Pulmonary artery endothelial cell (primary cell): ENCODE measurements around the gene FBXL2. TPM values are rescaled to one million over a fixed set of nuclear protein-coding genes. Genes with fewer than 3 reads are reported as not detected.
"Not testable (repeated sequence)": the region's sequence is repeated elsewhere in the genome, so short reads cannot be mapped to it uniquely, and the experiment has no call there.

Experiments
- DNase-seq: peaks from one replicate; pipeline ENCODE4 v3.0.0-alpha.2; 2011; ENCODE audit warnings: low read depth, low spot score
- total RNA-seq: library from RNA; depleted of rRNA; stranded (reverse); fragments of >200 nt; gene quantifications from 2 replicates; pipeline ENCODE4 v1.2.3, GENCODE V29; 2014

FBXL2 gene
- total RNA-seq, 1 donor from 2014 or later = 14.5 TPM

DNA sequence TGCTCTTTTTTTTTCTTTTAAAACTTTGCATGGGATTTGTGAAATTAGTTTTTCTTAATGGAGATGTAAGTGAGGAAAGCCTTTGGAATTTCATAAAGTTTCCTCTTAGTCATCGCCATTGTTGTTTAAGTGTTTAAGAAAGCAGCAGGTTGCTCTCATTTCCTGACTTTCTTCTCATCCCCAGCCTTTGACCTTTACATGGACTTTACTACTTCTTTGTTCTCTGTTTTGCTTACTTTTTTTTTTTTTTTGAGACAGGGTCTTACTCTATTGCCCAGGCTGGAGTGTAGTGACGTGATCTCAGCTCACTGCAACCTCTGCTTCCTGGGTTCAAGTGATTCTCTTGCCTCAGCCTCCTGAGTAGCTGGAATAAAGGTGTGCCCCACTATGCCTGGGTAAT lies 38.6 kb downstream of the FBXL2 start:
- DNase-seq = peak; percentile 94

DNA sequence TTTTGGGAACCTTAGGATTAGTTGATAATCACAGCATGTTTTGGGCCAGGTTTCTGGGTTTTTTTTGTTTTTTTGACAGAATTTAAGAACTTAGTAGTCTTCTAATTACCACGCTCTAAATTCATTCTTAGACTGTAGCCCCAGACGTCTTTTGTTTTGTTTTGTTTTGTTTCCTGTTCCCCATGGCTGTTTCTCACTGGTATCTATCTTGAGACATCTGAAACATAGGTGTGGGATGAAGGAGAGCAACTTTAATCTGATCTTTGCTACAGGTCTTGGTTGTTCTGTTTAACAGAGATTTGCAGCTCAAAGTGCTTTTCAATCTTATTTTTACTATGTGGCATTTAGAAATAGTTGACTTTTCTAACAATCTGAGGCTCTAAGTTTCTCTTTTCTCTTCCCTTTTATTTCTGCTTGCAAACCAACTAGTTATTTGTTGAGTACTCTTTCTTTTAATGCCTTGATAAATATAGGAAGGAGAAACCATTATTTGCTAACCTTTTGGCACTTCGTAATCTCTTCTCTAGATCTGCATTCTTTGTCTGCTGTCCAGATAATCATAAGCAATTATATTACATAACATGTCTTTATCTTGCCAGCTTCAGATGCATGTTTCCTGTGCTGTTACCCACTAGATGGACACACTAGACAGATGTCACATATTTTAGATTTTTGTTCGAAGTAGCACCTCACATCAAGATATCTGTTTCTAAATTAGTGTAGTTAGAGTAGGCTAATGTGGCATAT lies 40.9 kb downstream of the FBXL2 start:
- DNase-seq = peak; percentile 56

DNA sequence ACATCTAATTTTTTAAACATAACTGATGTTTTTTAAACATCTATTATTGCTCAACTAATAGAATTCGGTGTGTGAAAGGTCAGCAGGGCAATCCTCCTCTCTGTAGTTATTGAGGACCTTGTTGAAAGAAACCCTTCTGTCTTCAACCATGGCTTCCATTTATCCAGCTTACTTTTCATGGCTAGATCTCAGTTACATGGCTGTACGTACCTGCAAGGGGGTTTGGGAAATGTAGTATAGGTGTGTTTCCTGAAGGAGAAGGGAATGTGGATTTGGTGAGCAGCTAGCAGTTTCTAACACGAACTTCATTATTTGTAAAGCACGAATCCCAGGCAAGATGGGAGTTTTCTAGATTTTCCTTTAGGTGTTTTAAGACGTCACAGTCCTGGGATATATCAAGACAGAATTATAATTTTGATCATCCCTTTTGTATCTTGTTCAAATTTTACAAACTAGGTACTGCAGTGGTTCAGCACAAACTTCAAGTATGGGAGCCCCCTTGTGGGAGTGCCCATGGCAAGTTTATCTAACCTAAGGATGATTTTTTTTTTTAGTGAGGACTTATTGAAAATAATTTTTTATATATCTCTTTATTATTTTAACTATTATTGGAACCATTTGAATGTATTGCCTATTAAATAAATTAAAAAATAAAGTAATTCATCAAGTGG lies 41.6 kb downstream of the FBXL2 start:
- DNase-seq = no peak

DNA sequence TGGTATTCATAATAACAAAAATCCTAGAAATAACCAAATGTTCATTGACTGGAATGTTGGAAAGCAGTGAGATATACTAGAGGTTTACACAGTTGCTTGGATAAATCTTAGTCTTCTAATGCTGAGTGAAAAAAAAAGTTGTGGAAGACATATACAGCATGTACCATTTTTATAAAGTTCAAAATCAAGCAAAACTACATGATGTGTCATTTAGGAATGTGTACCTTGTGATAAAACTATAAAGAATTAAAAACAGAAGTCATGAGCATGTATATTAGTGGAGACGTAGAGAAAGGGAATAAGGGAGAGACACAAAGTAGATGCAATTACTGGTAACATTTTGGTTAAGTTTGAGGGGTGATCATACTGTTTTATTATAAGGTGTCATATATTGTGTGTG lies 45.2 kb downstream of the FBXL2 start:
- no peak for DNase-seq

DNA sequence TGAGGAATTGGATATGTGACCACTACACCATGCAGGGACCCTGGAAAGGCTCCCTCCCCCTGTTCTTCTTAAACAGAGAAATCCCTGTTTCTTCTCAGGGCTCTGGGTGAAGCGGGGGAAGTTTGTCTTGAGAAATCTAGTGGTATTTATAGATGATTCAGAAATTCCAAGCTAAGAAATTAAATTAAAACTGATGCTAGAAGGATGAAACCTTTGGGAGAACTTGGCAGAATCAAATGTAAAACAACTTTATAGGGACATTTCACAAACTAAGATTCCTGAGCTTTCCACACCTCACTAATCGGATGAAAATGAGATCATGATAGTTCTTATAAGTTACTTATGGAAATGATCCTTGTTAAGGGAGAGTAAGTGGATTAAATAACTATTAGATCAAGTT lies 54.2 kb downstream of the FBXL2 start:
- no peak for DNase-seq

DNA sequence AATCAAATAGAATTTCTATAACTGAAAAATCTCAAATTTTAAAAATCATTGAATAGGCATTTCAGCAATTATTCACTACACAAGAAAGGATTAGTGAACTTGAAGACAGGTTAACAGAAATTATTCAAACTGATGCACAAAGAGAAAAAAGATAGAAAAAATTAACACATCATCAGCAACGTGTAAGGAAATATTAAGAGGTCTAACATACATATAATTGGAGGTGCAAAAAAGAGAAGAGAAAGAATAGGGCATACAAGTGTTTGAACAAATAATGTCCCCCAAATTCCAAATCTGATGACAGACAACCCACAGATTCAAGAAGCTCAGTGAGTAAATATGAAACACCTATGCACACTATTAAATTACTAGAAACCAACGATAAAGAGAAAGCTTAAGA lies 57.1 kb downstream of the FBXL2 start:
- no peak for DNase-seq

GRCh38 chr3:33338936-33339465 lies 61.8 kb downstream of the FBXL2 start:
- not testable (repeated sequence) for DNase-seq

- no peak for DNase-seq
Measured at GRCh38 chr3:33339758-33340157, 62.5 kb downstream of the FBXL2 start.

DNA sequence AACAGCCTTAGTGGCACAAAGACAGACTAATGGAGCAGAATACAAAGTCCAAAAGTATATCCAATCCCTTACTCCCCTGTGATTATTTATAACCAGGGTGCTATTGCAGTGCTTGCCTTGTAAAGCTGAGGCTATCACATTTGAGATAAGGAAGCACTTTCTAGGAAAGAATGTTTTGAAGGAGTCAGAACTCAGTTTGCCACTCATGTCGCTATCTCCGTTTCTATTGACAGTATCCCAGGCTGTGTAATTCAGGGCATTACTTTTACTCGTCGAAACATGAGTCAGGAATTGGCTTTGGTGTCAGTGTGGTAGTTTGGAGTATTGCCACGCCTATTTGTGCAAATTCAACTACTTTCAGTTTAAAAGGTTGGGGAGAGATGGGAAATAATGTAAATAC lies 78.4 kb downstream of the FBXL2 start:
- no peak for DNase-seq

DNA sequence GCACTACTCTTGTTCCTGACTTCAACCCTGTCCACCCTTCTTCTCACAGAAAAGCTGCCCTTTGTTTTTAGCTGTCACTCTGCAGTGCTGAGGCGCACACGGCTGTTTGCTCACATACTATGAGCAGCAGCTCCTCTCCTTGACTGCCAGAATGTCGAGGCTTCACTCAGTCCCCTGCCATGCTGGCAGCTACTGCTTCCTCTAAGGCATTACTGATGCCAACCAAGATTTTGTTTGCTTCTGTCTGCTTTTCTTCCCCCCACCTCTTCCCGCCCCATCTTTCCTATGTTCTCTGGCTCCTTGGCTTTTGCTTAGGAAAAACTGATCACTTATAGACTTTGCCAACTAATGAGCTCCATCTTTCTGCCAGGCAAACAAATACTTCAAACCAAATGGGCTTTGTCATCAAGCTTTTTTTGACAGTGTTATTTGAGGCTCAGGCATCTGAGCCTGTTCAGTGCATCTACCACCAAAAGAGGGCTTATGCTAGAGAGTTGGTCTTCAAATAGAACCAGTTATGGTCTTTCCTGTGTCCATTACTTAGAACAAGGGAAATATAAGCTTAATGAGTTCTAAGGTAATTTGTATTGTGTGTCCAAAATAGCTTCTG lies 81.0 kb downstream of the FBXL2 start:
- DNase-seq = no peak

DNA sequence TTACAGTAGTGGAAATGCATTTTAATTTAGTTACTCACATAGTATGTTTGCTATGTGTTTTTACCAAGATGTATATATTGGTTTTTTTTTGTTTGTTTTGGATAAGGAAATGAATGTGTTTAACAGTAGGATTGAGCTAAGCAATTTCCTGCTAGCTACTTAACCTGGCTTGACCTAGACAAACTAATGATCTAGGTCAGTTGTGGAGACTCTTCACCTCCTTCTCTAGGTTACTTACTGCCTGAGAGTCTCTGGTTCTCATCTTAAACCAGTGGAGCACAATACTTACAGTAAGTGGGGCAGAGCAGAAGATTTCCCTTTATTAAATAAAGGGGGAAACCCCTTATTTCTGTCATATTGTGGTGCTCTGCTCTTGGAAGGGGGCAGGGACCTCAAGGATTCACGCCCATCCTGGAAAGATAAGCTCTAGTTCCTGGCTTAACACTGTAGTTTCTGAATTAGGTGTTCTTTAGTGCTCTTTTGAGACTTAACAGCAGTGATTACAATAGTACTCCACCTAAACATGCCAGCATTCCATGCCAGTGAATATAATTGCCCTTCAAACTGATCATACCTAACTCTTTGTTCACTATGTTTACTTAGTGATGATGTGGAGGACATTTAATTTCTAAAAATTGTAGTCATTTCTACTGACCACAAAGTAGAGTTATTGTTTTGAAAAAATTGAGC lies 83.0 kb downstream of the FBXL2 start:
- no peak for DNase-seq

DNA sequence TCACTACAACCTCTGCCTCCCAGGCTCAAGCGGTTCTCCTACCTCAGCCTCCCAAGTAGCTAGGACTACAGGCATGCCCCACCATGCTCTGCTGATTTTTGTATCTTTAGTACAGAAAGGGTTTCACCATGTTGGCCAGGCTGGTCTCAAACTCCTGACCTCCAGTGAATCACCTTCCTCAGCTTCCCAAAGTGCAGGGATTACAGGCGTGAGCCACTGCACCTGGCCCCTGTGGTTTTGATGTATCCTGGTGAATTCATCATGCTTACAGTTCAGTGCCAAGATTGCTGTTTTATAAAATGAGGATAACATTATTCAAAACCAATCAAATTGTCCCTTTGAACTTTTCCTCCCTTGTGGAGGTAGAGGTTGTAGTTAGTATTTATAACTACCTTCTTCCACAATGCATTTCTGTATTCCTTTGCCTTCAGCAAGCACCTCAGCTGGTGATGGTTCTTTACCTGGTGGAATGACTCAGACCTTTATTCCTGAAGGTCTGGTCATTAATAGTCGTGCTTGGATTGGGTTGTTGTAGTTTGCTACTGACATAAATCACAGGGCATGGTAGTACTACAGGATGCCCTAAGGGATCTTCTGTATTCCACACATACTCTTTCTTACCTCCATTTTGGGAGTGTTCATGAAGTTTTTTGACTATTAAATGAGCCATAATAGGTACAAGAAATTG lies 86.0 kb downstream of the FBXL2 start:
- DNase-seq = no peak

DNA sequence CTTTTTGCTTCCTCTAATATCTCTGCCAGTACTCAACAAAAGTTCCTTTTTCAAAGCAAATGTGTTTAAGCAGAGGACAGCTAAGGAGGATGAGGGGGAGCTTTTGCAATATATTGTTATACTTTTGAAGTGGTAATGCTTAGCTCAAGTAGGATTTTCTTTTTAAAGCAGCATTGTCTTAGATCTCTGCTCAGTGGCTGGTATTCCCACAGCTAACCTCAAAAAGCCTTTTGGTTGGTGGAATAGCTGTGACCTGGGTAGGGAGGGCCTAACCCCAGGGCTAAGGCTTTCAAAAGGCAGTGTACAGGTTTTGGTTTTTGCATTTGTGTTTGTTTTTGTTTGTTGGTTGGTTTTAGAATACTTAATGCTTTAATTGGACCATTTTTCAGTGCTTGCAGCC lies 86.8 kb downstream of the FBXL2 start:
- no peak for DNase-seq

- DNase-seq = no peak
Measured at GRCh38 chr3:33364531-33365128, 87.4 kb downstream of the FBXL2 start.

DNA sequence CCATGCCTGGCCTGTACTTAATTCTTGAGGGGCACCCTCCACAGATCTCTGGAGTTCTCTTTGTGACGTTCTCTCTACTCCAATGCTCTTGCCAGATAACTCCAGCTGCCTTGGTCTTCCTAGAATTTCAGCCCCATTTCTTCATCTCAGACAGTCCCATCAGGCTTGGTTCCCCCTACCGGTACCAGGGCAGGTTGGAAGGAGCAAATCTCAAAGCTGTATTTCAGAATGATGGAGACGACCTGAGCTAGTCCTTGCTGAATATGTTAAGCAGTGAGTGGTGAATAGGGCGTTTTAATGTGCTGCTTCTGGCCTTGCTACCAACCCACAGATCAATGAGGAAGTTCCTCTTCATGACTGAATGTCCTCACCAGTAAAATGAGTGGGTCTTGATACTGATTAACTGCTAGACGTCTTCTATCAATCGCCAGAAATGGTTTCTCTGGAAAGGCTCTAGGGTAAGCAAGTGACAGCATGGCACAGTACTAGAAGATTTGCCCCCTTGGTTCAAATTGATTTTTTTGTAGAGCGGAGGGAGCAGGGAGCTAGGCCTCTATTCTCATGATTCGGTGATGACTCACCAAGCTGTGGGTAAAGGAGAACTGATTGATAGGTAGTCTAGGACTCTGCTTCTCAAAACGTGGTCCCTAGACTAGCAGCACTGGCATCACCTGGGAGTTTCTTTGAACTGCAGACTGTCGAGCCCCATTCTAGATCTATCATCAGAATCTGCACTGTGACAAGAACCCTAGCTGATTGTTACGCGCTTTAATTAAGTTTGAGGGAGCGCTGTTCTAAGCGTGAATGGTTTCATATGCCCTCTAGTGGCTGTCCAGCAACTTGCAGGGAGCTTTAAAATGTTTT lies 95.2 kb downstream of the FBXL2 start:
- no peak for DNase-seq

DNA sequence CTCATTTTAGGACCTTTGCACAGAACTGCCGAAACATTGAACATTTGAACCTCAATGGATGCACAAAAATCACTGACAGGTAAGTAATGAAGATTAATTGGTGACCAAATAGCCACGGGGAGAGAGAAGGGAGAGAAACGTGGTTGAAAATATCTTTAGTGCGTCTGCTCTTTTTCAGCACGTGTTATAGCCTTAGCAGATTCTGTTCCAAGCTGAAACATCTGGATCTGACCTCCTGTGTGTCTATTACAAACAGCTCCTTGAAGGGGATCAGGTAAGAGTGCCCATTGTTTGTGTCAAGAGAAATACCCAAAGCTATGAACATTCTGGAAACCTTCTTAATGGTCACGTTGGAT lies 95.8 kb downstream of the FBXL2 start:
- DNase-seq = no peak

DNA sequence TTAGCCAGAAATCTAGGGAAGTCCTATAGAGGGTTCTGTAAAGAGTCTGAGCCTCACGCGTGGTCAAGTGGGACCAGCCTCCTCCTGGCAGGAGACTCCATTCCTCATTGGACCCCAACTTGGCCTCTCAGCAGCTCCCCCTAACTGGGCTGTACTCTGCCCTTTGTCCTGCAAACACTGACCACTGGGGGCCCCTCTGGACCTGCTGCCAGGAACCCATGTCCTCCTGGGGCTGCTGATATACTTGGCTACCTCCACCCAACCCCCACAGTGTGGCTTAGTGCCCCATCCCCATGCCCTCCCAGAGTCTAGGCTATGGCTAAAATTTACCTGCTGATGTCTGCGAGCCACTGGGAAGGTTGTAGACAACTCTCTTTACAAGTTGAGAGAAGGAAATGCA lies 100.2 kb downstream of the FBXL2 start:
- DNase-seq = no peak

GRCh38 chr3:33377931-33378330 lies 100.7 kb downstream of the FBXL2 start:
- DNase-seq = no peak

DNA sequence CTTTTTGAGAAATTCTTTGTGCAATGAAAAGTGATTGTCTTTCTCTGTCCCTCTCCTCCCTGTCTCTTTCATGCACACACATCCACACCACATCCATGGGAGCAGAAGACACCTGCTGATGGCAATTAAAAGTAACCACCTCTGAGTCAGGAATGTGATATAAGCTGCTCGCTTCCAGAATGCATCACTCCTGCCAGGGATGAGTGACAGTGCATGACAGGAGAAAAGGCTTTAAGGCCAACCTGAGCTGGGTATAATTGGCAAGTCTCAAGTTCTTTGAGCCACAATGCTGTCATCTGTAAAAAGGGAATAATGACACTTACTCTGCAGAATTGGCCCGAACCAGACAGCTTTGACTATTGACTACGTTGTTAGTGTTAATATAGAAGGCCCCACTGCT lies 103.4 kb downstream of the FBXL2 start:
- no peak for DNase-seq

DNA sequence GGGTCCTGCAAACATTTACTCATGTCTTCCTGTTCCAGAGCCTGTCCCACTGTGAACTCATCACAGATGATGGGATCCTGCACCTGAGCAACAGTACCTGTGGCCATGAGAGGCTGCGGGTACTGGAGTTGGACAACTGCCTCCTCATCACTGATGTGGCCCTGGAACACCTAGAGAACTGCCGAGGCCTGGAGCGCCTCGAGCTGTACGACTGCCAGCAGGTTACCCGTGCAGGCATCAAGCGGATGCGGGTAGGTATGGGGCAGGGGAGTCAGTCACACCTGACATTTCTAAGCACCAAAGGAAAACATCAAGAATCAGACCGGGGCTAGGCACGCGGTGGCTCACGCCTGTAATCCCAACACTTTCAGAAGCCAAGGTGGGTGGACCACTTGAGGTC lies 106.7 kb downstream of the FBXL2 start:
- no peak for DNase-seq
